ENCODE data around the gene ARL8B. TPM values are rescaled to one million over a fixed set of nuclear protein-coding genes. Genes with fewer than 3 reads are reported as not detected.
A peak's percentile ranks its signal among the peaks of the same experiment; 100 is the strongest.

The ARL8B gene
- total RNA-seq, 3 donors from 2014 or later: 47.2 to 68.5 (median 52.3) TPM

GRCh38 chr3:5090197-5090596 lies 31.9 kb upstream of the ARL8B start:
- H3K27ac ChIP-seq: no peak overlapping the region
- no peaks in the 10 kb centered on the region for H3K27me3 ChIP-seq
- no peaks in the 10 kb centered on the region for H3K36me3 ChIP-seq
- H3K4me3 ChIP-seq: no peak overlapping the region
- H3K9me3 ChIP-seq: no peaks in the 10 kb centered on the region
- TF ChIP-seq CTCF (IDR thresholded peaks at IDR 0.05) (no peak), POLR2AphosphoS5 (IDR thresholded peaks at IDR 0.05) (no peak), POLR2A (IDR thresholded peaks at IDR 0.05) (no peak)
- no peaks in the 10 kb centered on the region for H3K4me1 ChIP-seq
- intact Hi-C loops (cut with DNase I; ENCODE audit: low total_unique reads): no loop called here
- DNase-seq (ENCODE audit: low spot score in 2 of 2): no peak

- no peaks in the 10 kb centered on the region for H3K4me1 ChIP-seq
- H3K36me3 ChIP-seq: no peaks in the 10 kb centered on the region
- H3K9me3 ChIP-seq: no peaks in the 10 kb centered on the region
- TF ChIP-seq POLR2AphosphoS5 (IDR thresholded peaks at IDR 0.05): no peak
- TF ChIP-seq CTCF (IDR thresholded peaks at IDR 0.05): no peak
- no peak for TF ChIP-seq POLR2A (IDR thresholded peaks at IDR 0.05)
- intact Hi-C loops (cut with DNase I; ENCODE audit: low total_unique reads): no loop called here
- no peak overlapping the region for H3K4me3 ChIP-seq
- DNase-seq (ENCODE audit: low spot score in 2 of 2): no peak
- no peak overlapping the region for H3K27ac ChIP-seq
- H3K27me3 ChIP-seq: peaks cover 0 to 5% of the 10 kb centered on the region in 2 donors
Observed at GRCh38 chr3:5092018-5092417, 30.1 kb upstream of the ARL8B start.

GRCh38 chr3:5093731-5094130 lies 28.4 kb upstream of the ARL8B start:
- no peak for DNase-seq (ENCODE audit: low spot score in 2 of 2)
- peaks cover 0 to 5% of the 10 kb centered on the region in 2 donors for H3K27me3 ChIP-seq

GRCh38 chr3:5095886-5096285 lies 26.2 kb upstream of the ARL8B start:
- H3K4me1 ChIP-seq: no peaks in the 10 kb centered on the region
- no peak for DNase-seq (ENCODE audit: low spot score in 2 of 2)
- TF ChIP-seq POLR2AphosphoS5 (IDR thresholded peaks at IDR 0.05) (no peak), CTCF (IDR thresholded peaks at IDR 0.05) (no peak), POLR2A (IDR thresholded peaks at IDR 0.05) (no peak)
- H3K4me3 ChIP-seq: peak overlapping the region; percentile 18 to 64 (median 41)
- H3K27ac ChIP-seq: no peak overlapping the region
- H3K9me3 ChIP-seq: no peaks in the 10 kb centered on the region
- intact Hi-C loops (cut with DNase I; ENCODE audit: low total_unique reads): no loop called here
- no peaks in the 10 kb centered on the region for H3K36me3 ChIP-seq
- H3K27me3 ChIP-seq: peaks cover 0 to 5% of the 10 kb centered on the region in 2 donors

More at GRCh38 chr3:5093731-5094130, 28.4 kb upstream of the ARL8B start:
- no peak overlapping the region for H3K27ac ChIP-seq
- H3K4me1 ChIP-seq: no peaks in the 10 kb centered on the region
- intact Hi-C loops (cut with DNase I; ENCODE audit: low total_unique reads): no loop called here
- no peaks in the 10 kb centered on the region for H3K9me3 ChIP-seq
- H3K36me3 ChIP-seq: no peaks in the 10 kb centered on the region
- TF ChIP-seq POLR2A (IDR thresholded peaks at IDR 0.05): no peak
- TF ChIP-seq CTCF (IDR thresholded peaks at IDR 0.05): no peak
- no peak for TF ChIP-seq POLR2AphosphoS5 (IDR thresholded peaks at IDR 0.05)
- no peak overlapping the region for H3K4me3 ChIP-seq

GRCh38 chr3:5096336-5097008 lies 25.6 kb upstream of the ARL8B start:
- Histone ChIP-seq H3K9me3 (no peaks in the 10 kb centered on the region), H3K27me3 (peaks cover 0 to 5% of the 10 kb centered on the region in 2 donors), H3K27ac (no peak overlapping the region), H3K4me1 (no peaks in the 10 kb centered on the region), H3K36me3 (no peaks in the 10 kb centered on the region), H3K4me3 (peak overlapping the region; percentile 18 to 64 (median 41))
- intact Hi-C loops (cut with DNase I; ENCODE audit: low total_unique reads): no loop called here
- no peak for TF ChIP-seq CTCF (IDR thresholded peaks at IDR 0.05)
- no peak for TF ChIP-seq POLR2A (IDR thresholded peaks at IDR 0.05)
- DNase-seq (ENCODE audit: low spot score in 2 of 2): no peak

Data from breast epithelium (tissue), 4 donors.